Stimulated activated naive B cell treated with anti-CD40 and anti-IgM and Interleukin-4, amounts not matched to agents 10 μg/mL and 1 μg/mL and 100 μg/mL, for 72 hours (primary cell): ENCODE results near the gene SPTB.

ENCODE experiments used
- ATAC-seq, 2 donors: fragments of 150-1000 bp; cut with Tn5 transposase; replicated peaks; 2 replicates each; pipeline ENCODE4 v1.10.0; 2021; ENCODE audit warnings: moderate library complexity in 1 of 2
- DNase-seq: peaks from one replicate; pipeline ENCODE4 v3.0.0; 2021
- H3K27ac Mint-ChIP-seq: one replicate; pipeline ENCODE4 v1.8.0; 2022; ENCODE audit warnings: mild to moderate bottlenecking, mixed read lengths
- H3K27me3 Mint-ChIP-seq, 2 donors: one replicate each; pipeline ENCODE4 v1.8.0; 2022; ENCODE audit warnings: mixed read lengths in 2 of 2
- H3K36me3 Mint-ChIP-seq, 2 donors: one replicate each; pipeline ENCODE4 v1.8.0; 2022; ENCODE audit warnings: mixed read lengths in 2 of 2, mild to moderate bottlenecking in 1 of 2
- H3K4me1 Mint-ChIP-seq, 2 donors: one replicate each; pipeline ENCODE4 v1.8.0; 2022; ENCODE audit warnings: mixed read lengths in 2 of 2, mild to moderate bottlenecking in 1 of 2
- H3K4me3 Mint-ChIP-seq, 2 donors: one replicate each; pipeline ENCODE4 v1.8.0; 2022; ENCODE audit warnings: mild to moderate bottlenecking in 2 of 2, mixed read lengths in 2 of 2, moderate library complexity in 1 of 2
- H3K9me3 Mint-ChIP-seq, 2 donors: one replicate each; pipeline ENCODE4 v1.8.0; 2022; ENCODE audit warnings: mixed read lengths in 2 of 2, mild to moderate bottlenecking in 1 of 2

Gene SPTB

GRCh38 chr14:64709126-64709525, 170.6 kb downstream of the SPTB start:
- Mint-ChIP-seq H3K27ac (no peak overlapping the region), H3K36me3 (peaks cover 4 to 9% of the 10 kb centered on the region in 2 donors), H3K4me3 (no peak overlapping the region), H3K27me3 (peaks cover 41 to 51% of the 10 kb centered on the region in 2 donors), H3K9me3 (peaks cover 11% of the 10 kb centered on the region in 2 donors), H3K4me1 (peaks cover 24 to 33% of the 10 kb centered on the region in 2 donors)
- ATAC-seq: no peak
- DNase-seq: no peak

- DNase-seq (no peak), ATAC-seq (peak; percentile 48 to 80)
- peaks cover 29 to 40% of the 10 kb centered on the region in 2 donors for H3K4me1 Mint-ChIP-seq
- no peak overlapping the region for H3K27ac Mint-ChIP-seq
- peaks cover 8% of the 10 kb centered on the region in 2 donors for H3K9me3 Mint-ChIP-seq
- peaks cover 4 to 7% of the 10 kb centered on the region in 2 donors for H3K36me3 Mint-ChIP-seq
- peaks cover 44 to 53% of the 10 kb centered on the region in 2 donors for H3K27me3 Mint-ChIP-seq
- H3K4me3 Mint-ChIP-seq: peak overlapping the region in 1 of 2 donors; percentile 68
Measured at GRCh38 chr14:64708148-64709004, 171.3 kb downstream of the SPTB start.

- ATAC-seq (no peak), DNase-seq (no peak)
- H3K4me3 Mint-ChIP-seq: no peak overlapping the region
- H3K27me3 Mint-ChIP-seq: peaks cover 46 to 53% of the 10 kb centered on the region in 2 donors
- H3K9me3 Mint-ChIP-seq: peaks cover 3% of the 10 kb centered on the region in 2 donors
- H3K4me1 Mint-ChIP-seq: peaks cover 34 to 47% of the 10 kb centered on the region in 2 donors
- peaks cover 1 to 2% of the 10 kb centered on the region in 2 donors for H3K36me3 Mint-ChIP-seq
- H3K27ac Mint-ChIP-seq: no peak overlapping the region
Measured at GRCh38 chr14:64707661-64708060, 172.0 kb downstream of the SPTB start.

GRCh38 chr14:64706593-64707193, 173.0 kb downstream of the SPTB start:
- Mint-ChIP-seq H3K4me3 (no peak overlapping the region), H3K27me3 (peaks cover 52 to 56% of the 10 kb centered on the region in 2 donors), H3K36me3 (no peaks in the 10 kb centered on the region), H3K9me3 (no peaks in the 10 kb centered on the region), H3K27ac (no peak overlapping the region), H3K4me1 (peaks cover 35 to 49% of the 10 kb centered on the region in 2 donors)
- DNase-seq (no peak), ATAC-seq (no peak)

GRCh38 chr14:64706119-64706592, 173.6 kb downstream of the SPTB start:
- DNase-seq: no peak
- Mint-ChIP-seq H3K36me3 (no peaks in the 10 kb centered on the region), H3K27me3 (peaks cover 56 to 62% of the 10 kb centered on the region in 2 donors), H3K4me3 (no peak overlapping the region), H3K9me3 (no peaks in the 10 kb centered on the region), H3K4me1 (peaks cover 35 to 49% of the 10 kb centered on the region in 2 donors), H3K27ac (no peak overlapping the region)
- no peak for ATAC-seq

- no peaks in the 10 kb centered on the region for H3K36me3 Mint-ChIP-seq
- H3K4me3 Mint-ChIP-seq: peak overlapping the region; percentile 62 to 76
- H3K27me3 Mint-ChIP-seq: peaks cover 56 to 67% of the 10 kb centered on the region in 2 donors
- no peak overlapping the region for H3K27ac Mint-ChIP-seq
- no peaks in the 10 kb centered on the region for H3K9me3 Mint-ChIP-seq
- H3K4me1 Mint-ChIP-seq: peaks cover 35 to 49% of the 10 kb centered on the region in 2 donors
- DNase-seq (no peak), ATAC-seq (peak in 1 of 2 donors; percentile 44)
Measured at GRCh38 chr14:64705381-64706118, 174.2 kb downstream of the SPTB start.

GRCh38 chr14:64704743-64705380, 174.8 kb downstream of the SPTB start:
- Mint-ChIP-seq H3K27me3 (peaks cover 57 to 67% of the 10 kb centered on the region in 2 donors), H3K4me3 (peak overlapping the region; percentile 62 to 76), H3K9me3 (no peaks in the 10 kb centered on the region), H3K4me1 (peaks cover 35 to 49% of the 10 kb centered on the region in 2 donors), H3K27ac (no peak overlapping the region), H3K36me3 (no peaks in the 10 kb centered on the region)
- ATAC-seq (peak in 1 of 2 donors; percentile 17), DNase-seq (no peak)

GRCh38 chr14:64704143-64704742, 175.5 kb downstream of the SPTB start, which contains the start of gene PLEKHG3:
PLEKHG3 (plus strand) TSS chr14:64704424; CDS start chr14:64727632, 23,208 bp downstream.
- H3K27me3 Mint-ChIP-seq: peaks cover 53 to 64% of the 10 kb centered on the region in 2 donors
- DNase-seq: no peak
- peak within 1 kb of the TSS; percentile 62 to 76 for H3K4me3 Mint-ChIP-seq
- no peaks in the 10 kb centered on the region for H3K9me3 Mint-ChIP-seq
- no peaks in the 10 kb centered on the region for H3K36me3 Mint-ChIP-seq
- H3K4me1 Mint-ChIP-seq: peaks cover 32 to 45% of the 10 kb centered on the region in 2 donors
- ATAC-seq: peak; percentile 22 to 28
- no peak within 1 kb of the TSS for H3K27ac Mint-ChIP-seq

- H3K27me3 Mint-ChIP-seq: peaks cover 46 to 58% of the 10 kb centered on the region in 2 donors
- no peak for ATAC-seq
- H3K4me3 Mint-ChIP-seq: peak overlapping the region; percentile 42 to 76
- no peak overlapping the region for H3K27ac Mint-ChIP-seq
- no peak for DNase-seq
- H3K36me3 Mint-ChIP-seq: no peaks in the 10 kb centered on the region
- no peaks in the 10 kb centered on the region for H3K9me3 Mint-ChIP-seq
- H3K4me1 Mint-ChIP-seq: peaks cover 27 to 38% of the 10 kb centered on the region in 2 donors
Measured at GRCh38 chr14:64703395-64704142, 176.1 kb downstream of the SPTB start.

- peaks cover 22 to 32% of the 10 kb centered on the region in 2 donors for H3K4me1 Mint-ChIP-seq
- peaks cover 47 to 58% of the 10 kb centered on the region in 2 donors for H3K27me3 Mint-ChIP-seq
- no peak overlapping the region for H3K27ac Mint-ChIP-seq
- peak overlapping the region in 1 of 2 donors; percentile 42 for H3K4me3 Mint-ChIP-seq
- ATAC-seq: no peak
- no peaks in the 10 kb centered on the region for H3K36me3 Mint-ChIP-seq
- no peak for DNase-seq
- no peaks in the 10 kb centered on the region for H3K9me3 Mint-ChIP-seq
Measured at GRCh38 chr14:64702493-64703394, 177.0 kb downstream of the SPTB start.

GRCh38 chr14:64701660-64702059, 178.0 kb downstream of the SPTB start:
- H3K4me1 Mint-ChIP-seq: peaks cover 22 to 32% of the 10 kb centered on the region in 2 donors
- DNase-seq (no peak), ATAC-seq (no peak)
- no peaks in the 10 kb centered on the region for H3K36me3 Mint-ChIP-seq
- no peaks in the 10 kb centered on the region for H3K9me3 Mint-ChIP-seq
- no peak overlapping the region for H3K4me3 Mint-ChIP-seq
- H3K27ac Mint-ChIP-seq: no peak overlapping the region
- peaks cover 46 to 59% of the 10 kb centered on the region in 2 donors for H3K27me3 Mint-ChIP-seq

GRCh38 chr14:64700894-64701293, 178.8 kb downstream of the SPTB start:
- no peak overlapping the region for H3K27ac Mint-ChIP-seq
- H3K4me1 Mint-ChIP-seq: peaks cover 20 to 30% of the 10 kb centered on the region in 2 donors
- H3K27me3 Mint-ChIP-seq: peaks cover 43 to 55% of the 10 kb centered on the region in 2 donors
- DNase-seq (no peak), ATAC-seq (no peak)
- H3K4me3 Mint-ChIP-seq: no peak overlapping the region
- no peaks in the 10 kb centered on the region for H3K9me3 Mint-ChIP-seq
- no peaks in the 10 kb centered on the region for H3K36me3 Mint-ChIP-seq
